HuH-7.5 (cell line): Measurements from ENCODE around the gene PTPRN2.
"Not testable (repeated sequence)": the region's sequence is repeated elsewhere in the genome, so short reads cannot be mapped to it uniquely, and the experiment has no call there.

Experiments used
- DNase-seq: peaks from one replicate; pipeline ENCODE4 v3.0.0; 2011; ENCODE audit warnings: low spot score

Gene PTPRN2

DNA sequence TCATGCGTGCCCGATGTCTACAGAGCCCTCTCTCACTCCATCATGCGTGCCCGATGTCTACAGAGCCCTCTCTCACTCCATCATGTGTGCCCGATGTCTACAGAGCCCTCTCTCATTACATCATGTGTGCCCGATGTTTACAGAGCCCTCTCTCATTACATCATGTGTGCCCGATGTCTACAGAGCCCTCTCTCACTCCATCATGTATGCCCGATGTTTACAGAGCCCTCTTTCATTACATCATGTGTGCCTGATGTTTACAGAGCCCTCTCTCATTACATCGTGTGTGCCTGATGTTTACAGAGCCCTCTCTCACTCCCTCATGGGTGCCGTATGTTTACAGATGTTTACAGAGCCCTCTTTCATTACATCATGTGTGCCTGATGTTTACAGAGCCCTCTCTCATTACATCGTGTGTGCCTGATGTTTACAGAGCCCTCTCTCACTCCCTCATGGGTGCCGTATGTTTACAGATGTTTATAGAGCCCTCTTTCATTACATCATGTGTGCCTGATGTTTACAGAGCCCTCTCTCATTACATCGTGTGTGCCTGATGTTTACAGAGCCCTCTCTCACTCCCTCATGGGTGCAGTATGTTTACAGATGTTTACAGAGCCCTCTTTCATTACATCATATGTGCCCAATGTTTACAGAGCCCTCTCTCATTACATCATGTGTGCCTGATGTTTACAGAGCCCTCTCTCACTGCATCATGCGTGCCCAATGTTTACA is 739.7 kb downstream of the PTPRN2 start:
- not testable (repeated sequence) for DNase-seq

DNA sequence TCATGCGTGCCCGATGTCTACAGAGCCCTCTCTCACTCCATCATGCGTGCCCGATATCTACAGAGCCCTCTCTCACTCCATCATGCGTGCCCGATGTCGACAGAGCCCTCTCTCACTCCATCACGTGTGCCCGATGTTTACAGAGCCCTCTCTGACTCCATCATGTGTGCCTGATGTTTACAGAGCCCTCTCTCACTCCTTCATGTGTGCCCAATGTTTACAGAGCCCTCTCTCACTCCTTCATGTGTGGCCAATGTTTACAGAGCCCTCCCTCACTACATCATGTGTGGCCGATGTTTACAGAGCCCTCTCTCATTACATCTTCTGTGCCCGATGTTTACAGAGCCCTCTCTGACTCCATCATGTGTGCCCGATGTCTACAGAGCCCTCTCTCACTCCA is 740.9 kb downstream of the PTPRN2 start:
- DNase-seq = not testable (repeated sequence)

DNA sequence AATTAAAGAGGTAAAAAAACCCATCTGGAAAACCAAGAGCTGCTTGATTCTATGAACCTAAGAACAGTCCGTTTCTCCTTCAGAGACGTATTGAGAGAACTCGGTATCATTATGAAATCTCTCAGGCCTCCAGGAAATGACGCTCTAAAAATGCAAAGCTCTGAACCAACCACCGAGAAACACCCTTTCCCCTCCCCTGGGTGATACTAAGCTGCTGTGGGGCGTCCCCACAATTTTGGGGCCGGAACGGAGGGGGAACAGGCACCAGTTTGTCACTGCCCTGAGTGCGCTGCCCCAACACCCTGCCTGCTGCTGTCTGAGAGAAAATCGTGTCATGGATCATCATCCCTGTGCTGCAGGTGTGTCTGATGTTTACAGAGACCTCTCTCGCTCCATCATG is 741.4 kb downstream of the PTPRN2 start:
- DNase-seq = no peak

DNA sequence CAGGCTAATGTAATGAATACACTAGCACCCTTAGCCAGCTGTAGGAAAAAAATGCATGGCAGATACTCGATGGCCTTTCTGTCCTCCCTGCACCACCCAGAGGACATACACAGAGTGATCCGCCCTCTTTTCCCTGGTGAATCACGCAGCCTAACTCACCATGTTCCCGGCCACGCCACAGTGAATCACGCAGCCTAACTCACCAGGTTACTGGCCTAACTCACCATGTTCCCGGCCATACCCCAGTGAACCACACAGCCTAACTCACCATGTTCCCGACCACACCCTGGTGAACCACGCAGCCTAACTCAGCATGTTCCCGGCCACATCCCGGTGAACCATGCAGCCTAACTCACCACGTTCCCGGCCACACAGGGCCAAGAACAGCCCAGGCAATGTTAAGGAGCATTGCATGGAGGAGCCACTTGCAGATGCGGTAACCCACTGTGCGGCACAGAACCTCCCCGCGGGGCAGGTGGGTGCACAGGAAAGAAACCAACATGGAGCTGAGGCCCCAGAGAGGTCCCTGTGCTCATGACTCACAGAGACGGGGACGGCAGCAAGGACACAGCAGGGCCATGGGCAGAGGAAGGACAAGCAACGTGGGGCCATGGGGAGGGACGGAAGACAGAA is 742.3 kb downstream of the PTPRN2 start:
- DNase-seq = no peak

DNA sequence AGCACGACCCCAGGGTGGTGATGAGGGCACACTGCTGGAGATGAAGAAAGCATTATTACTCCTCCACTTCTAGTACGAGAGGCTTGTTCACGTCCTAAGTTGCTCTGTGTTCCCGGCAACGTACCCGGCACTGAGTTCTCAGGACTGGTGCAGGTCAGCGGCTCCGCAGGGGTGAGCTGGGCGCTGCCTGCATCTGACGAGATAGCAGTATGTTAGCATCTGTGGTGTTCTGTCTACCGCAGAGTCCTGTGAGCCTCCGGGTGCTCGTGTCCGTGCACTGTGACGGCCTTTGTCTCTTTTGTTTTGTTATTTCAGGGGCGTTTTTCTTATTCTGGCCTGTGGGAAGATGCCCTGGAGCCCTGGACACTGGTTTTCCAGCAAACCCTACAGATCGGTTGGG is 743.0 kb downstream of the PTPRN2 start:
- DNase-seq = no peak

DNA sequence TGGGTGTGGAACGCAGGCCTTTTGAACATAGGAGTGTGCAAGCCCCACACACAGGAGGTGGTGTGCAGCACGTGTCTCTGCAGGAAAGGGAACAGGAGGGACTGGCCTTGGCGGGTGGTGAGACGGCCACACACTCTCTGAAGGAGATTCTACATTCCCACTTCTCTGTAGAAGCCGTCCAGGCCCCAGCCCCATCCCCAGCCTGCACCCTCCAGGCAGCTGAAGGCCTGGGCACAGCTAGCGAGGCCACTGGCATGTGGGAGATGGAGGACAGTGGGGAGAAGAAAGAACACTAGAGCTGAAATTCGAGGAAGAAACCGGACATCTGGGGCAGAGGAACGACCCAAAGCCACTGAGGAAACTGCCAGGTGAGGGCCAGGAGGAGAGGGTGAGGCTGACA is 743.5 kb downstream of the PTPRN2 start:
- DNase-seq = no peak

DNA sequence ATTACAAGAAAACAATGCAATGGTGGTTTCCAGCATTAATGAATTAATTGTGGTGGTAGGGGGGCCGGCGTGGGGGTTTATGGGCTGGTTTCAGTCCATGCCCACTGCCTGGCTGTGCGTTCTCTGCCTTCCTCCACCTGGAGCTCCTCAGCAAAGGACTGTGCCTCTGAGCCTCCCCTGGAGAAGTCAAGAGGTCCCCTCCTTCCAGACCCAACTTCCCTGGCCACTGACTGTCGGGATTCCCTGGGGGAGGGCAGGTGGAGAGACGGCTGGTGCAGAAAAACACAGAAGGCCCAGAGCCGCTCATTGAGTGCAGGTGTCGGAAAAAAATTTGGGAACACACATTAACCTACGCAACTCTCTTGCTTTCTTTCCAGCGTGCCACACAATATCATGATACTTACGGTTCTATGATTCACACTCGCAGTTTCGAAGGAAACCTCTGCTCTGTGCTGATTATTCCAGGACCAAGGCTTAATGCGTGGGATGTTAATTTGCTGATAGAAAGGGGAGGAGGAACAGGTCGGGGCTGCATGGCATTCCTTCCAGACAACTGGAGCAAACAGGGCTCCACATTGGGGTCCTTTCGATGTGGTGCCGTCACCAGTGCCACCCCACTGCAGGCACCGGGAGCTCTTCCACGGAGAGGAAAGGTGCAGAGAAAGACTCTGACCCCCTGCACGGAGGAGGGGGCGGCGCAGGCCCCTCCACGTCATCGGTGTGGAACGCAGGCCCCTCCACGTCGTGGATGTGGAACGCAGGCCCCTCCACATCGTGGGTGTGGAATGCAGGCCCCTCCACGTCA is 744.1 kb downstream of the PTPRN2 start:
- DNase-seq = no peak

DNA sequence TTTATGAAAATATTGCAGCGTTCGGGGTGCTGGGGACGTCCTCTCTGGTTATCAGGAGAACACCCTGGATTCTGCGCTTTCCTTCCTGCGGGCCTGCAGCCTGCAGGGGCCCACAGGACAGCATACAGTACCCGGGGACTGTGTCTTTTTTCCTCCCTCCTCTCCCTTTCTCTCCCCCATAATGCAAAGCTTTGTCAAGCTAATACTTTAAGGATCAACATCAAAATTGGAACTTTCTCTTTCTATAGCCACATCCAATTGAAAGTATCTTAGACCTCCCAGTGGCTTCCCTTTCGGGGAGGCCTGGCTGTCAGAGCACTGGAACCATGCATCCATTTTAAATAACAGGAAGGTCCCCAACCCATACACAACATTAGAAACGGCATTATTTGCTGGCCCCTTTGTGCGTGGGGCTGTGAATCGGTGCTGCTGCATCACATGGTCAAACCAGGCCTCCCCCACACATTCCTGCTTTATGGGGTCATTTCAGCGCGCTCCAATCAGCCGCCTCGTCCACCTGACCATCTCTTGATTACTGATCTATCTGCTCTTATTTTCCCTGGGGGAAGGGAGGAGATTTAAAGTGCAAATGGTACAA is 745.8 kb downstream of the PTPRN2 start:
- no peak for DNase-seq

DNA sequence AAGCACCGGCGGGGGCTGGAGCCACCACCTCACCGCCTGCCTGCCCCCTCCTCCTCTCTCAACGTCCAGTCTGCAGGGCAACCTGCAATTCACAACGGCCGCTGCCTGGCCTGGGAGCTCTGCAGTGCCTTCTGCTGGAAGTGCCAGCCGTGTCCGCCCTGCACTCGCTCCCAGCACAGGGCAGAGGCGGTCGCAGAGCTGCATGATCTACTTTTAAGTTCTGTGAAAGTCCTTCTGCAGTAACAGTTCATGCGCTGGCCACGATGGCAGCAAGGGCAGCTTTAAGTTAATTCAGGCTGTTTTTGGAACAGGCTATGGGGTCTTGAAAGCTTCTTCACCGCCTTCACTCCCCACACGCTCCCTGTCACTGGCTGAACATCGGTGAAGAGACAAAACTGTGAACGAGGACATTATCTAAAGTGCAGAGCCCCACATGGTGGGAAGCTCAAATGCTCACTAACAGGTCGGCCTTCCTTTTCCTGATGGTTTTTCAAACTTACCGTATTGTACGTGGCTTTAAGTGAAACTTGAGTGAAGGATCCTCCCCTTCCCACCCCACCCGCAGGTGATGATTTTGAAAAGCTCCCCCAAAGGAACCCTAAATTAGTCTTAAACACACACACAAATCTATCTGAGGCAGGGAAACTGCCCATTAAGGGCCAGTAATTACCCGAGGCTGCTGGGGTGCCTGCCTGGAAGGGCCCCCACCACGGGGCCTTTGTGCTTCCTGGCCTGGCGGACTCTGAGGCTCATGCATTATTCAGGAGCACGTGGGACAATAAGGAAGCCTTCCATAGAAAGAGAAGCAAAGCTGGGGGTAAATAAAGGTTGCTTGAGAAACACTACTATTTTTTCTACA is 746.5 kb downstream of the PTPRN2 start:
- DNase-seq = no peak

DNA sequence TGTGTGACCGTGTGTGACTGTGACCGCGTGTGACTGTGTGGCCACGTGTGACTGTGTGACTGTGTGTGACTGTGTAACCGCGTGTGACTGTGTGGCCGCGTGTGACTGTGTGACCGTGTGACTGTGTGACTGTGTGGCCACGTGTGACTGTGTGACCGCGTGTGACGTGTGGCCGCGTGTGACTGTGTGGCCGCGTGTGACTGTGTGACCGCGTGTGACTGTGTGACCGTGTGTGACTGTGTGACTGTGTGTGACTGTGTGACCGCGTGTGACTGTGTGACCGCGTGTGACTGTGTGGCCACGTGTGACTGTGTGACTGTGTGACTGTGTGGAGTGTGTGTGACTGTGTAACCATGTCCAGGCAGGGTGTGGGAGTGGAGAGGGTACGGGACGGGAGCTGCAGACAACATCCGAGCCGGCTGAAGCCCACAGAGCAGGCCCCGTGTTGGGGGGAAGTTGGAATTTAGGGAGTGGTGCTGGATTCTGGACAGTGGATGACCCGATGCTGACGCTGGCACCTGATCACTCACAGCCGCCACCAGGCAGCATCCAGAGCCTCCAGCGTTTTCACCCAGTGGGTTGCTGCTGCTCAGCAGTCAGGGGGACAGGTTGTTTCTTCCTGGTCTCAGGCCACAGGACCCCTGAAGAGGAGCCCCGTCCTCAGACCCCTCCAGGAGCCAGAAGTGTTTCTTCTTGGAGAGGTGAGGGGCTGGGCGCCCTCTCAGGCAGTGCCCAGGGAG is 747.3 kb downstream of the PTPRN2 start:
- DNase-seq = no peak

DNA sequence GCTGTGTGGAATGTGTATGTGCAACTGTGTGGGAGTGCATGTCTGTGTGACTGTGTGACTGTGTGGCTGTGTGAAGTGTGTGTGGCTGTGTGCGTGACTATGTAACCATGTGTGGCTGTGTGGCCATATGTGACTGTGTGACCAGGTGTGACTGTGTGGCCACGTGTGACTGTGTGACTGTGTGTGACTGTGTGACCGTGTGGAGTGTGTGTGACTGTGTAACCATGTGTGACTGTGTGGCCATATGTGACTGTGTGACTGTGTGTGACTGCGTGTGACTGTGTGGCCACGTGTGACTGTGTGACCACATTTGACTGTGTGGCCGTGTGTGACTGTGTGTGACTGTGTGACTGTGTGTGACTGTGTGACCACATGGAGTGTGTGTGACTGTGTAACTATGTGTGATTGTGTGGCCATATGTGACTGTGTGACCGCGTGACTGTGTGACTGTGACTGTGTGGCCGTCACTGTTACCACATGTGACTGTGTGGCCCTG is 747.9 kb downstream of the PTPRN2 start:
- DNase-seq = no peak

DNA sequence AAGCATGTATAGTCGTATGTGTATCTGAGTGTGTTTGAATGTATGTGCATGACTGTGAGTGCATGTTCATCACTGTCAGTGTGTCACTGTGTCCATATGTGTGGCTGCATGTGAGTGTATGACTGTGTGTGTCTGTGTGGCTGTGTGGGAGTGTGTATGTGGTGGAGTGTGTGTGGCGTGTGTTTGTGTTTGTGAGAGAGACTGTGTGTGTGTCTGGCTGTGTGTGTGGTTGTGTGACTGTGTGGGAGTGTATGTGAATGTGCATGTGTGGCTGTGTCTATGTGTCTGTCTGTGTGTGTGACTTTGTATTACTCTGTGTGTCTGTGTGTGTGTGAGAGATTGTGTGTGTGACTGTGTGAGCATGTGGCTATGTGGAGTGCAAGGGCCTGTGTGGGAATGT is 748.4 kb downstream of the PTPRN2 start:
- DNase-seq = no peak

DNA sequence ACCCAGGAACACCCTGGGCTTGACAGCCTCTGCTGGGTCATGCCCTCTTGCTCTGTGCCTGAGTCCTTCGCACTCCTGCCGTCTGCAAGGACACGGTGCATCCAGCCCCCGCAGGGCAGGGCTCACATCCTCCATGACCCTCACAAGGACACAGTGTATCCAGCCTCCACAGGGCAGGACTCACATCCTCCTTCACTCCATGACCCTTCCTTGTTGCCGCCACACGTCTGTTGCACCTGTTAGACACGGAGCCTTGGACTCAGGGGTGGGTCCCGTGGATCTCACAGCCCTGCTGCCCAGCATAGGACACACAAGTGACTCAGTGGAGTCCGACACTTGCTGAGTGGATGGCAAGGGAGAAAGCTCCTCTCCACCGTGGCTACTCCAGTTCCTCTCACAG is 750.1 kb downstream of the PTPRN2 start:
- no peak for DNase-seq

DNA sequence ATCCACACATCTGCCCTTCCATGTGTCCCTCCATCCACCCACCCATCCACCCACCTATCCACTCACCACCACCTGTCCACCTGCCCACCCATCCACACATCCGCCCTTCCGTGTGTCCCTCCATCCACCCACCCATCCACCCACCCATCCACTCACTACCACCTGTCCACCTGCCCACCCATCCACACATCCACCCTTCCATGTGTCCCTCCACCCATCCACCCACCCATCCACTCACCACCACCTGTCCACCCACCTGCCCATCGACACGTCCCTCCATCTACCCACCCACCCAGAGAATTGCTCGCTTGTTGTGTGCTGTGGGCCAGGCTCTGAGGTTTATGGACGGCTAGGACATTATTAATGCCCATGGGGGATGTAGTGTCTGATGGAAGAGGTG is 750.6 kb downstream of the PTPRN2 start:
- DNase-seq = no peak

DNA sequence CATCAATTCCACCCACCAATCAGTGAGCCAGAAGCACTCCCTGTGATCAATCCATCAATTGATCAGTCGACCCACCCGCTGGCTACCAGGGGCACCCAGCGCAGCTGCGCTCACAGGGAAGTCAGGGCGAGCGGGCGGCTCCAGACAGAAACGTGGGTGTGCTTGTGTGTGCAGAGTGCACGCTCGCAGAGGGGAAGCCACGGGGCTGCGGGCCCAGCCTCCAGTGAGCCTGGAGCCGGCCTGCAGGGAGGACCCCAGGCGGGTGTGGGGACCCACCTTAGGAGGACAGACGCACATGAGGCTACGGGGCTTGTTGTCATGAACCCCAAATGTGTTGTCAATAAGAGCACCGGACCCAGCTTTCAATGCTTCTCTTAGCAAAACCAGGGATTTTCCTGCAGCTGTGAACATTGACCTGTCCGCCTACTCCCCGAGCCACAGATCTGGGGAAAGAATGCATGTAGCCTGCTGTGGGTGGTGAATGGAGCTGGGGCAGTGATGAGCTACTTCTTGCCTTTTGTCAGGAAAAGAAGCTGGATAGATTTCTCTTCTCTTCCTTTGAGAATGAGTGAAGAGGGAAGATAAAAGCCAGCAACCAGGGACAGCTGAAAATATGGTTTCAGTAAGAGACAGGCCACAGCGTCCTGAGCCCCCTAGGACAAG is 753.0 kb downstream of the PTPRN2 start:
- DNase-seq = no peak

DNA sequence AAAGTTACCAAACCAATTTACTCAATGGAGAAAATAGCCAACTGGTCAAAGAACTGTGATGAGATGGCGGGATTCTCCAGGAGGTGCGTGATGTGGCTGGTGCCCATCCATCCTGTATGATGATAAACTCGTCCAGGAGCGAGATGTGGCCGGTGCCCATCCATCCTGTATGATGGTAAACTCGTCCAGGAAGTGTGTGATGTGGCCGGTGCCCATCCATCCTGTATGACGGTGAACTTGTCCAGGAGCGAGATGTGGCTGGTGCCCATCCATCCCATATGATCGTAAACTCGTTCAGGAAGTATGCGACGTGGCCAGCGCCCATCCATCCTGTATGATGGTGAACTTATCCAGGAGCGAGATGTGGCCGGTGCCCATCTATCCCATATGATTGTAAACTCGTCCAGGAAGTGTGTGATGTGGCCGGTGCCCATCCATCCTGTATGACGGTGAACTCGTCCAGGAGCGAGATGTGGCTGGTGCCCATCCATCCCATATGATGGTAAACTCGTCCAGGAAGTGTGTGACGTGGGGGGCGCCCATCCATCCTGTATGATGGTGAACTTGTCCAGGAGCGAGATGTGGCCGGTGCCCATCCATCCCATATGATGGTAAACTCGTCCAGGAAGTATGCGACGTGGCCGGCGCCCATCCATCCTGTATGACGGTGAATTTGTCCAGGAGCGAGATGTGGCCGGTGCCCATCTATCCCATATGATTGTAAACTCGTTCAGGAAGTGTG is 754.6 kb downstream of the PTPRN2 start:
- no peak for DNase-seq

DNA sequence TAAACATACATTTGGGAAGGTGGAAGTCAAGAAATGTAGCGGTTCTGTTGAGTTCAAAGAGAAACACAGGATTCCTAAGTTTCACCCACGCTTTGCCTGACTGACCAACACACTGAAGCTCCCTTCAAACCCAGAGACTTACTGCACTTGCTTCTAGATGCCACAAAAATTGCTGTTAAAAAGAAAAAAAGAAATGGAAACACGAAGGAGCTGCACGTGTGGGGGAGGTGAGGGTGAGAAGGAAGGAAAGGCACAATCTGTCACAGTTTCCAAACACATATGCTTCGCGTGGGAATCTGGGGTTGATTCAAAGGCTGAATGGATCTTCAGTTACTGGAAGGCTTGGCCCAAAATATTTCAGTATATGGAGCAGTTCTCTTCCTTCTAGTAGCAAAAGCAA is 755.2 kb downstream of the PTPRN2 start:
- DNase-seq = no peak

DNA sequence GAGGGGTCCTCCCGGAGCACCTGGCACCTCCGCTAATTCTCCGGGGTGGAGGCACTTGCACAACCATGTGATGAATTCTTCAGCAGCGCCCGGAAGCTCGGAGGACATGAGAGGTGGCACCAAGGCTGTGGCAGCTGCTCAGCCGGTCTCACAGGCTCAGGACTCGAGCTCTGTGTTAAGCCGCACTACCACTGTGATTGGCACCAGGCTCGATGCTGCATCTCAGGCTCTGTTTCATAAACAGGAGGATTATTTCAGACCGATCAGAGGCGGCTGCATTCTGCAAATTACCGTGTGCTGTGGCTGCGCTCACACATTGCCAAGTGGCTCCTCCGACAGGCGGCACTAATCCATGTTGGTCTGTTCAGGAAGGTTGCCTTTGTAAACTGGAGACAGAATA is 755.6 kb downstream of the PTPRN2 start:
- DNase-seq = no peak

DNA sequence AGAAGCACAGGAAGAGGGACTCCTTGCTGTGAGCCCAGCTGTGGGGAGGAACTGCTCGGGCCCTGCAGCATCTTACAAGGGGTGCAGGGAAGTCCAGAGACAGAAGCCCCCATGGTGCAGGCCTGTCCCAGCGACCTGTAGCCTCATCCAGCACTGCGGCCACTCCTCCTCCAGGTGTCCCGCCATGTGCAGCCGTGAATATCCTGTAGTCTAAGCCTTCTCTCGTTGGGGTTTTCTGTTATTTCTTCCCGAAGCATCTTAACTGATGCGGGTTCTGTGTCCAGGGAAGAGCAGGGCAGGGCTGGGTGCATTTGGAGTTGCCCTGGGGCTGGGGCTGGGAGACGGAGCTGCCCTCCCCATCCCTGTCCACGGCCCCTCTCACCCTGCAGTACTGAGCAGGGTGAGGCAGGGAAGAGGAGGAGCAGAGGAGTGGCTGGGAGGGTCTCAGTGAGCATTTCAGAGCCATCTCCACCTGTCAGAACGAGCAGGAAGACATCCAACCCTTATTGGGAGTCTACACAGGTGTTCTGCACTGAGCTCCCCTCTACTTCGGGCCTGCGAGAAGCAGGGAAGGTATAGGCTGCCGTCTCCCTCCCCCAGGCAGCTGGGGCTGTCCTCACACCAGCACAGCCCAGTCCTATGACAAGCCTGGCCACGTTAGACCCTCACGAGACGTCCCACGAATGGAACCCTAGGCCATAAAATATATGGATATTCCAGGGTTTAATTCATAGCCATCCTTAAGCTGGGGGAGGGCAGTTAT is 756.3 kb downstream of the PTPRN2 start:
- DNase-seq = no peak
